ENCODE results near the gene INSC. TPM values are rescaled to one million over a fixed set of nuclear protein-coding genes. Genes with fewer than 3 reads are reported as not detected.

Gene INSC
- total RNA-seq, 1 donor from 2014 or later, result not detected

DNA sequence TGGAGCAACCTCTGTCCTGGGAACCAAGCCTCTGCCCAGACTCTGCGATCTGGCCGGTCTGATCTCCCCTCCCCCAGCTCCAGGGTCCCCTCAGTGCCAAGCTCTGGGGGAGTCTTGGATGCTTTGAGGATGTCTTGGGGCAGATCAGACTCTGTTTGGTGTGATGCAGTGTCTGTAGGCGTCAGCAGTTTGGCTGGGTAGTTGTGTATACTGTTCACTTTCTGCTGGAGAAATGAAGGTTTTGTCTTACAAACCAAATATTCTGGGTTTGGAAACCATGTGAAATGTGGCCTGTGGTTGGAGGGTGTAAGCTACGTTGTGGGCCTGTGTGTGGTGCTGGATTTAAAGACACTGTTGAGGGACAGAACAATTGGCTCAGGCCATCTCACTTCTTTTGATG lies 4.6 kb downstream of the INSC start:
- Mint-ChIP-seq H3K27ac (ENCODE audit: unreplicated experiment) (no peak overlapping the region), H3K36me3 (ENCODE audit: unreplicated experiment) (no peaks in the 10 kb centered on the region), H3K27me3 (ENCODE audit: unreplicated experiment) (peaks cover 18% of the 10 kb centered on the region), H3K4me3 (ENCODE audit: unreplicated experiment) (no peak overlapping the region), H3K9me3 (ENCODE audit: unreplicated experiment) (no peaks in the 10 kb centered on the region), H3K4me1 (ENCODE audit: unreplicated experiment) (no peaks in the 10 kb centered on the region)
- no peak for DNase-seq (ENCODE audit: extremely low spot score, unreplicated experiment)
- TF ChIP-seq, protein P1, sequence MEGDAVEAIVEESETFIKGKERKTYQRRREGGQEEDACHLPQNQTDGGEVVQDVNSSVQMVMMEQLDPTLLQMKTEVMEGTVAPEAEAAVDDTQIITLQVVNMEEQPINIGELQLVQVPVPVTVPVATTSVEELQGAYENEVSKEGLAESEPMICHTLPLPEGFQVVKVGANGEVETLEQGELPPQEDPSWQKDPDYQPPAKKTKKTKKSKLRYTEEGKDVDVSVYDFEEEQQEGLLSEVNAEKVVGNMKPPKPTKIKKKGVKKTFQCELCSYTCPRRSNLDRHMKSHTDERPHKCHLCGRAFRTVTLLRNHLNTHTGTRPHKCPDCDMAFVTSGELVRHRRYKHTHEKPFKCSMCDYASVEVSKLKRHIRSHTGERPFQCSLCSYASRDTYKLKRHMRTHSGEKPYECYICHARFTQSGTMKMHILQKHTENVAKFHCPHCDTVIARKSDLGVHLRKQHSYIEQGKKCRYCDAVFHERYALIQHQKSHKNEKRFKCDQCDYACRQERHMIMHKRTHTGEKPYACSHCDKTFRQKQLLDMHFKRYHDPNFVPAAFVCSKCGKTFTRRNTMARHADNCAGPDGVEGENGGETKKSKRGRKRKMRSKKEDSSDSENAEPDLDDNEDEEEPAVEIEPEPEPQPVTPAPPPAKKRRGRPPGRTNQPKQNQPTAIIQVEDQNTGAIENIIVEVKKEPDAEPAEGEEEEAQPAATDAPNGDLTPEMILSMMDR (IDR thresholded peaks at IDR 0.05), result no peak

DNA sequence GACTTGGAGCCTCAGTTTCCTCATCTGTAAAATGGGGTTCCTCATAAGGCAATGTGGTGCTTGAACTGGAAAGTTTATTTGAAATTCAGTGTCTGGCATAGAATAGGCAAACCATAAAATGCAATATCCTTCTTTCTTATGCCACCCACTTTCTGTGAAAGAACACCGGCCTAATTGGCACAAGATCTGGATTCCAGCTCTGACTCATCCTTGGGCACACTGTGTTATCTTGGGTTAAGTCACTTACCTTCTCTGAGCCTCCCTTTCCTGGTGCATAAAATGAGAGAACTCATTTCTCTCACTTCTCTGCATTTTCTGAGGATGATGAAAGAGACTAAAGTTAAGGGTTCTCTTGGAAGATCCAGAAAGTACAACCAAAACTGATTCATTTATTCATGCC lies 5.1 kb downstream of the INSC start:
- Mint-ChIP-seq H3K9me3 (ENCODE audit: unreplicated experiment) (no peaks in the 10 kb centered on the region), H3K36me3 (ENCODE audit: unreplicated experiment) (no peaks in the 10 kb centered on the region), H3K27ac (ENCODE audit: unreplicated experiment) (no peak overlapping the region), H3K4me3 (ENCODE audit: unreplicated experiment) (no peak overlapping the region), H3K4me1 (ENCODE audit: unreplicated experiment) (no peaks in the 10 kb centered on the region), H3K27me3 (ENCODE audit: unreplicated experiment) (peaks cover 18% of the 10 kb centered on the region)
- no peak for DNase-seq (ENCODE audit: extremely low spot score, unreplicated experiment)
- TF ChIP-seq, protein P1 (IDR thresholded peaks at IDR 0.05), result no peak

DNA sequence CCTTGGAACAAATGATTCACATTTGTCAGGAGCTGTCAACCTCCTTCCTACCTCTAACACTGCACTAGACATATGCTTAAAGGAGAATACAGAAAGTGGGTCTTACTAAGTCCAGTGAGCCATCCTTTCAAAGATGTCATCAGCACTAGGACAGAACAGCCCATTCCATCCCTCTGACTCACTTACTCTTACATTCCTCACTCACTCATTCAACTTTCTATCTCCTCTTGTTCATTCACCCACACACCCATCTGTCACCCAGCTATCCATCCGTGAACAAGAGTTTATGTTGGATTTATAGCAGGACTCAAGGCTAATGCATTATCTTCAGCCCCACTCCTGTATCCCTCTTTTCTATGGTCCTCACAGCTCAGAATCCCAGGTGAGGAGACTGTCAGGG lies 9.1 kb downstream of the INSC start:
- H3K27me3 Mint-ChIP-seq (ENCODE audit: unreplicated experiment), result peaks cover 3% of the 10 kb centered on the region

DNA sequence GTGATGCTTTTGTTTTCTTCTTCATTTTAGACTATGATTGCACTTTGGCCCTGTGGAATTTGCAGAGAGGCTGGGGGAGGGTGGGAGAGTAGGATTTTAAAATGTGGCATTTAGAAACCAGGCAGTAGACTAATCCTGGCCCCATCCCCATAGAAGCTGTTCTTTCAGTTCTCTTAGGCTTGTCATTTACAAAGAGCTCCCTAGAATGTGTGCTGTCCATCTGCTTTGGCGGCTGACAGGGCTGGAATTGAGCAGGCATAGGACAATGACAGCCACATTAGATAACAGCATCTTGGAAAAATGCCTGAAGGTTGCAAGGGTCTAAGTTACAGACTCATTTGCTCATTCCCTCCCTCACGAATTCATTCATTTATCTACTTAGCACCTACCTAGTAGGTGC lies 9.8 kb downstream of the INSC start:
- Mint-ChIP-seq H3K27me3 (ENCODE audit: unreplicated experiment) (peaks cover under 1% of the 10 kb centered on the region), H3K4me3 (ENCODE audit: unreplicated experiment) (no peak overlapping the region), H3K9me3 (ENCODE audit: unreplicated experiment) (no peaks in the 10 kb centered on the region), H3K4me1 (ENCODE audit: unreplicated experiment) (no peaks in the 10 kb centered on the region), H3K27ac (ENCODE audit: unreplicated experiment) (no peak overlapping the region), H3K36me3 (ENCODE audit: unreplicated experiment) (no peaks in the 10 kb centered on the region)
- TF ChIP-seq, protein P1 (IDR thresholded peaks at IDR 0.05), result no peak
- peak; percentile 19 for DNase-seq (ENCODE audit: extremely low spot score, unreplicated experiment)

More for the DNA sequence above, 9.1 kb downstream of the INSC start:
- TF ChIP-seq, protein P1 (IDR thresholded peaks at IDR 0.05), result no peak
- Mint-ChIP-seq H3K4me3 (ENCODE audit: unreplicated experiment) (no peak overlapping the region), H3K36me3 (ENCODE audit: unreplicated experiment) (no peaks in the 10 kb centered on the region), H3K4me1 (ENCODE audit: unreplicated experiment) (no peaks in the 10 kb centered on the region), H3K9me3 (ENCODE audit: unreplicated experiment) (no peaks in the 10 kb centered on the region), H3K27ac (ENCODE audit: unreplicated experiment) (no peak overlapping the region)
- no peak for DNase-seq (ENCODE audit: extremely low spot score, unreplicated experiment)

DNA sequence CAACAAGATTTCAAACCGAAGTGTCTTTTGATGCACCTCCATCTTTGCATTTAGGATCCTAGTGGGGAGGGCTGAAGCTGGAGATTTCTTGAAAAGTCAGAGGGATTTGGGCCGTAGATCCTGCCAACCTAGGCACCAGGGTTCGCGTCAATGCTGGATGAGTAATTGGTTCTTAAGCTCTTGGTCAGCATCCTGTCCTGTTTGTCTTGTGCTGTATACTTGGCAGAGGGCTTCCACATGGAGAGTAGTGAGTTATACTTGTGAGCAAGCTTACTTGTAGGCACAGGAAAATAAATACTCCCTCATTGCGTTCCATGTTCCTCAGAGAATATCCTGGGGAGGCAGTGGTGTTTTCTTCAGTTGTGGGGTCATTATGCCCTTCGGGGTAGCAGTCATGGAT lies 12.6 kb downstream of the INSC start:
- Mint-ChIP-seq H3K4me3 (ENCODE audit: unreplicated experiment) (no peak overlapping the region), H3K9me3 (ENCODE audit: unreplicated experiment) (no peaks in the 10 kb centered on the region), H3K4me1 (ENCODE audit: unreplicated experiment) (no peaks in the 10 kb centered on the region), H3K27ac (ENCODE audit: unreplicated experiment) (no peak overlapping the region), H3K27me3 (ENCODE audit: unreplicated experiment) (peaks cover 7% of the 10 kb centered on the region), H3K36me3 (ENCODE audit: unreplicated experiment) (no peaks in the 10 kb centered on the region)
- DNase-seq (ENCODE audit: extremely low spot score, unreplicated experiment), result no peak
- TF ChIP-seq, protein P1 (IDR thresholded peaks at IDR 0.05), result no peak
